ENCODE results near the gene GYS1. TPM values are rescaled to one million over a fixed set of nuclear protein-coding genes. Genes with fewer than 3 reads are reported as not detected.
A peak's percentile ranks its signal among the peaks of the same experiment; 100 is the strongest.

Gene GYS1
- total RNA-seq, 1 donor from 2014 or later, result 45.7 TPM

DNA sequence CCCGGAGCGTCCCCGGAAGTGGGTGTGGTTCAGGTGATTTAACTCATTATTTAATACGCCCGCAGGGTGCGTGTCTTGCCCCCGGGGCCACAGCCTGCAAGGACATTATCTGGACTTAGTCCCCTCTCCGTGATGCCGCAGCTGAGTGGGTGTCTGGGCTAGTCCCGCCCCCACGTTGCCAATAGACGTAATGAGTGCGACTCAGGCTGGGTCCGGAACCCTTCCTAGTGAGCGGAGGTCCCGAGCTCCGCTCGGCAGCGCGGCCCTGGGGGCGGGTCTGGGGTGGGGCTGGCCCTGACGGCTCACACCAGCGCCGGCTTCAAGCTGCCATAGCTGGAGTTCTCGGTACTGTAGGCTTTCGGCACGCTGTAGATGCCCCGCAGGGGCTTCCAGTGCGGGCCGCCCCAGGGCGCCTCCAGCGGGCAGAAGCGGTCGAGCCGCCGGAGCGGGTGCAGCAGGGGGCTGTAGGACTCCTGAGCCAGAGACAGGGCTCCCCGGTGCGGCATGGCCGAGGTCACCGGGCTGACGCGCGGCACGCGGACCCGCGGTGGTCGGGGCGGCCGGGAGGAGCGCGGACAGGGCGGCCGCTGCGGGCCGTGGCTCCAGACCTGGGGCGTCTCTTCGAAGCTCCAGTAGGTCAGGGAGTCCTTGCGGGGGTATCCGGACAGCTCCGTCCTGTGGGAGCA is 24.7 kb upstream of the GYS1 start:
- Mint-ChIP-seq H3K27me3 (ENCODE audit: unreplicated experiment) (peaks cover 9% of the 10 kb centered on the region), H3K9me3 (ENCODE audit: unreplicated experiment) (no peaks in the 10 kb centered on the region), H3K4me1 (ENCODE audit: unreplicated experiment) (peaks cover 4% of the 10 kb centered on the region), H3K27ac (ENCODE audit: unreplicated experiment) (no peak overlapping the region), H3K36me3 (ENCODE audit: low read depth, unreplicated experiment) (peaks cover 6% of the 10 kb centered on the region), H3K4me3 (ENCODE audit: unreplicated experiment) (no peak overlapping the region)
- DNase-seq (ENCODE audit: low spot score), result peak; percentile 70
- peak; percentile 6 for TF ChIP-seq CTCF (IDR thresholded peaks at IDR 0.05; ENCODE audit: unreplicated experiment)

DNA sequence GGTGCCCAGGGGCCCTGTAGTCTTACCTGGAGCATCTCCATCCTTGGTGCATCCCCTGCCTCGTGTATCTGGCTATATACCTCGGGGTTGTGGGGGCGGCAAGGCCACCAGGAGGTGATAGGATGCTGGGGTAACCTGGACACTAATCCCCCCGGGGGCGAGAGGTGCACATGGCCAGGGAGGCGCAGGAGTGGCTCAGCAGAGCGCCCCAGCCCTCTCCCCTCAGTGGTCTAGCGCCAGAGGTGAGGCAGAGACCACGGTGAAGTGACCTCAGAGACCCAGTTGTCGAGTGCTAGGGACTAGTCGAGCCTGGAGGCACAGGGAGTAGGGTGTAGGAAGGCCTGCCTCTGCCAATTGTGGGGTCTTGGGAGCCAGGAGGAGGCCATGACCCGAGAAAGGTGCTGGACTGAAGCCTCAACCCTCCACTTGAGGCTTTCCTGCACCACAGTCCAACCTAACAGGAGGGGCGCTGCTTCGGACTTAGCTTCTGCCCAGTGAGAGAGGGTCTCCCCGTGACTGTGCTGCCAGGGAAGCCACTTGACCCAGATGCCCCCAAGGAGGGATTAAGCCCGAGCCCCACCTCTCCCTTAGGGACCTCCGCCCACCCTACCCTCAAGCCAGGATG is 24.0 kb upstream of the GYS1 start, which contains the start of gene LHB:
Gene LHB, minus strand, starts transcription at position 51 of the 625 bp plus-strand sequence. Its CDS starts 10 bp downstream, at position 41.
- H3K4me1 Mint-ChIP-seq (ENCODE audit: unreplicated experiment), result peaks cover 4% of the 10 kb centered on the region
- H3K4me3 Mint-ChIP-seq (ENCODE audit: unreplicated experiment), result no peak within 1 kb of the TSS
- peaks cover 11% of the 10 kb centered on the region for H3K27me3 Mint-ChIP-seq (ENCODE audit: unreplicated experiment)
- no peak within 1 kb of the TSS for H3K27ac Mint-ChIP-seq (ENCODE audit: unreplicated experiment)
- TF ChIP-seq CTCF (IDR thresholded peaks at IDR 0.05; ENCODE audit: unreplicated experiment), result no peak
- DNase-seq (ENCODE audit: low spot score), result no peak
- H3K9me3 Mint-ChIP-seq (ENCODE audit: unreplicated experiment), result no peaks in the 10 kb centered on the region
- peaks cover 10% of the 10 kb centered on the region for H3K36me3 Mint-ChIP-seq (ENCODE audit: low read depth, unreplicated experiment)

DNA sequence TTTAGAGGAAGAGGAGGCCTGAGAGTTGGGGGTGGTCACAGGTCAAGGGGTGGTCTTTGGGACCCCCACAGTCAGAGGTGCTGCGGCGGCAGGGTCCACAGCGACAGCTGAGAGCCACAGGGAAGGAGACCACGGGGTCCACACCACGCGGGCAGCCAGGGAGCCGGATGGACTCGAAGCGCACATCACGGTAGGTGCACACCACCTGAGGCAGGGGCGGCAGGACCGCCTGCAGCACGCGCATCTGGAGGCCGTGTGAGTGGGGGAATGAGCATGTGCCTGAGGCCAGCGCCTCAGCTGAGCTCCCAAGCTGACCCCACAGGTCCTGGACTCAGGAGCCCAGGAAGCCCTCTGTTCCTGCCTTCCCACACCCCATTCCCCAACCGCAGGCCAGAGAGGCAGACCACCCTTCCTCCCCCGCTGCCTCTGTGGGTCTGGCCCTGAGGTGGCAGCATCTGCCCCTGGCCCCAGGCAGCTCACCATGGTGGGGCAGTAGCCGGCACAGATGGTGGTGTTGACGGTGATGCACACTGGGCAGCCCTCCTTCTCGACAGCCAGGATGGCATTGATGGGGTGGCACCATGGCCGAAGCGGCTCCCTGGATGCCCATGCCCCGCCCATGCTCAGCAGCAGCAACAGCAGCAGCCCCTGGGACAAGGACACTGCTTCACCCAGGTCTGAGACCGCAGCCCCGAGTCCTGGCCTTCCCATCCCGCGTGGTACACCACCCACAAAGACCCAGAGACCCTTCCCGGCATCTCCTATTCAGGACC is 23.1 kb upstream of the GYS1 start:
- peaks cover 4% of the 10 kb centered on the region for H3K4me1 Mint-ChIP-seq (ENCODE audit: unreplicated experiment)
- no peak for DNase-seq (ENCODE audit: low spot score)
- no peak overlapping the region for H3K4me3 Mint-ChIP-seq (ENCODE audit: unreplicated experiment)
- H3K9me3 Mint-ChIP-seq (ENCODE audit: unreplicated experiment), result no peaks in the 10 kb centered on the region
- no peak for TF ChIP-seq CTCF (IDR thresholded peaks at IDR 0.05; ENCODE audit: unreplicated experiment)
- no peak overlapping the region for H3K27ac Mint-ChIP-seq (ENCODE audit: unreplicated experiment)
- peaks cover 9% of the 10 kb centered on the region for H3K27me3 Mint-ChIP-seq (ENCODE audit: unreplicated experiment)
- H3K36me3 Mint-ChIP-seq (ENCODE audit: low read depth, unreplicated experiment), result peaks cover 10% of the 10 kb centered on the region

GRCh38 chr19:49014870-49015255 is 21.8 kb upstream of the GYS1 start:
- no peaks in the 10 kb centered on the region for H3K9me3 Mint-ChIP-seq (ENCODE audit: unreplicated experiment)
- H3K4me3 Mint-ChIP-seq (ENCODE audit: unreplicated experiment), result no peak overlapping the region
- peaks cover 9% of the 10 kb centered on the region for H3K27me3 Mint-ChIP-seq (ENCODE audit: unreplicated experiment)
- H3K27ac Mint-ChIP-seq (ENCODE audit: unreplicated experiment), result no peak overlapping the region
- no peak for DNase-seq (ENCODE audit: low spot score)
- peaks cover 18% of the 10 kb centered on the region for H3K36me3 Mint-ChIP-seq (ENCODE audit: low read depth, unreplicated experiment)
- no peak for TF ChIP-seq CTCF (IDR thresholded peaks at IDR 0.05; ENCODE audit: unreplicated experiment)
- peaks cover 4% of the 10 kb centered on the region for H3K4me1 Mint-ChIP-seq (ENCODE audit: unreplicated experiment)

All from endothelial cell (in vitro differentiated cells).